GM04503 (cell line): ENCODE data around the gene KCNMA1.

Experiments used
- DNase-seq: peaks from one replicate; pipeline ENCODE4 v3.0.0-alpha.2; 2012; ENCODE audit warnings: low read depth

Gene KCNMA1

GRCh38 chr10:77485847-77486246 is 151.8 kb downstream of the KCNMA1 start:
- DNase-seq: no peak

GRCh38 chr10:77482072-77482471 is 155.5 kb downstream of the KCNMA1 start:
- no peak for DNase-seq

GRCh38 chr10:77479586-77479985 is 158.0 kb downstream of the KCNMA1 start:
- DNase-seq: no peak

- DNase-seq: no peak
Measured at GRCh38 chr10:77478962-77479359, 158.6 kb downstream of the KCNMA1 start.

GRCh38 chr10:77478247-77478961 is 159.2 kb downstream of the KCNMA1 start:
- DNase-seq: peak; percentile 89

GRCh38 chr10:77475522-77475921 is 162.1 kb downstream of the KCNMA1 start:
- no peak for DNase-seq

- no peak for DNase-seq
Measured at GRCh38 chr10:77474939-77475338, 162.7 kb downstream of the KCNMA1 start.

GRCh38 chr10:77474386-77474785 is 163.2 kb downstream of the KCNMA1 start:
- DNase-seq: no peak

GRCh38 chr10:77472146-77472545 is 165.5 kb downstream of the KCNMA1 start:
- DNase-seq: no peak

- DNase-seq: no peak
Measured at GRCh38 chr10:77471069-77471536, 166.5 kb downstream of the KCNMA1 start.

GRCh38 chr10:77467422-77467963 is 170.1 kb downstream of the KCNMA1 start:
- no peak for DNase-seq

- DNase-seq: no peak
Measured at GRCh38 chr10:77463967-77464745, 173.5 kb downstream of the KCNMA1 start.

- DNase-seq: no peak
Measured at GRCh38 chr10:77463499-77463898, 174.1 kb downstream of the KCNMA1 start.

- DNase-seq: no peak
Measured at GRCh38 chr10:77461636-77462296, 175.8 kb downstream of the KCNMA1 start.

- DNase-seq: no peak
Measured at GRCh38 chr10:77459905-77460304, 177.7 kb downstream of the KCNMA1 start.

GRCh38 chr10:77458986-77459590 is 178.5 kb downstream of the KCNMA1 start:
- DNase-seq: peak; percentile 49

- DNase-seq: no peak
Measured at GRCh38 chr10:77457721-77458120, 179.9 kb downstream of the KCNMA1 start.

GRCh38 chr10:77457266-77457665 is 180.3 kb downstream of the KCNMA1 start:
- DNase-seq: no peak

GRCh38 chr10:77456414-77456813 is 181.2 kb downstream of the KCNMA1 start:
- DNase-seq: no peak

- DNase-seq: no peak
Measured at GRCh38 chr10:77455561-77455960, 182.0 kb downstream of the KCNMA1 start.

- DNase-seq: no peak
Measured at GRCh38 chr10:77452952-77453564, 184.6 kb downstream of the KCNMA1 start.

GRCh38 chr10:77451886-77452285 is 185.7 kb downstream of the KCNMA1 start:
- no peak for DNase-seq
